ENCODE results near the gene WFDC12.

Gene WFDC12

GRCh38 chr20:45091366-45091765 lies 32.9 kb downstream of the WFDC12 start:
- DNase-seq (ENCODE audit: low read depth in 2 of 2): no peak

GRCh38 chr20:45090481-45090880 lies 33.8 kb downstream of the WFDC12 start:
- no peak for DNase-seq (ENCODE audit: low read depth in 2 of 2)

GRCh38 chr20:45088247-45088646 lies 36.0 kb downstream of the WFDC12 start:
- DNase-seq (ENCODE audit: low read depth in 2 of 2): no peak

DNA sequence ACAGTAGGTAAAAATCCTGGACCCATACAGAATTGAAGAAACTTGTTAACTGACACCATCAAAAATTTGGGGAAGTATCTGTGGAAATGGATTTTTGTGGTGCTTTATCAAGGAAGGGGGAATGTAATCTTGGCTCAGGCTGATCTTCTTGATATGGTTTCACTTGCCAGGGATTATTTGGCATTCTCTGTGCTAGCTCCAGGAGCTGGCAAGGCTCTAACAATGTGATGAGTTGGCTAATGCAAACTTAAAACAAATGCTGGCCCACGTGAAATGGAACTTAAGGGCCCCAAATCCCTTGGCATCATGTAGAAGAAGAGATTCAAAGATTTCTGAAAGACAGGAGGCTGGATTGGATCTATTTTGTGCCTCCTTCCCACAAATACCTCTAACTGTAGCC lies 36.5 kb downstream of the WFDC12 start:
- no peak for DNase-seq (ENCODE audit: low read depth in 2 of 2)

GRCh38 chr20:45087097-45087790 lies 37.0 kb downstream of the WFDC12 start:
- no peak for DNase-seq (ENCODE audit: low read depth in 2 of 2)

- no peak for DNase-seq (ENCODE audit: low read depth in 2 of 2)
Observed at GRCh38 chr20:45085867-45086266, 38.4 kb downstream of the WFDC12 start.

GRCh38 chr20:45085289-45085688 lies 39.0 kb downstream of the WFDC12 start:
- DNase-seq (ENCODE audit: low read depth in 2 of 2): no peak

- no peak for DNase-seq (ENCODE audit: low read depth in 2 of 2)
Observed at GRCh38 chr20:45083127-45083526, 41.1 kb downstream of the WFDC12 start.

DNA sequence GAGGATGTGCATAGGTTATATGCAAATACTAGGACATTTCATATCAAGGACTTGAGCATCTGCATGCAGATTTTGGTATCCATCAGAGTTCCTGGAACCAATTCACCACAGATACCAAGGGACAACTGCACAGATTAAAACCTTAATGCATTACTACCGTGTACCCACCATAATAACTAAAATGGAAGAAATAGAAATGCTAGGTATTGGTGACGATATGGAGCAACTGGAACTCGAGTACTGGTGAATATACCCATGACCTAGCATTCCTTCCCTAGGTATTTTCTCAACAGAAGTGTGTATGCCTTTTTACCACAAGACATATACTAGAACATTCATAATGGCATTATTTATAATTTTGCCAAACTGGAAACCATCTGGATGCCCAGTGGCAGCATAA lies 41.8 kb downstream of the WFDC12 start:
- DNase-seq (ENCODE audit: low read depth in 2 of 2): no peak

DNA sequence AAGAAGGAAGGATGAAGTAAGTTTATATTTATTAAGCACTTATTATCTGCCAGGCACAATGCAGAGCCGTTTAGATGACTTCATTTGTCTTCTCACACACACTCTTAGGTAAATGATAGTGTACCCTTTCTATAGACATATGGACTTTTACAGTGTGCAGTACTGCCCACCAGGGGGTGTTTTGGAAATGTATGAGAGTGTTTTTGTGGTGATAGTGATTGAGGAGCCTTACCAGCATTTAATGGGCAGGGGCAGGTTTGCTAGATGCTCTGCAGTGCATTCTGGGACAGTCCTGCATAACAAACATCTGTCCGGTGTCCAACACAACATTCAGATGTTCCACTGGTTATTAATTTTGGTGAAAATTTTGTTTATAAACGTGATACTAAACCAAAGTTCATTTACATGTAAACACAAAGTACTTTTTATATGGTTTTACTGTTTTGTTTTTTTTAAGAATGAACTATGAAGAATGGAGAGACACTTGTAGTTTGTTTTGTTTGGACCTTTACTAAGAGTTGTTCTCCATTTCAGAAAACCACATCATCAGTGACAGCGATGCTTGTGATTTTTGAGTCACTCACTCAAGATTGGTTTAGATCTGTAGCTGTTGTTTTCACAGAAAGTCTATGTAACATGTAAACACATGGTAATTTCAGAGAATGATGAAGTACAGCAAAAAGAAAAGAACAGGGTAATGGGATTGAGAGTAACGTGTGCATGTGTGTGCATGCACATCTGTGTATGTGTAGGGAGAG lies 43.2 kb downstream of the WFDC12 start:
- DNase-seq (ENCODE audit: low read depth in 2 of 2): no peak

DNA sequence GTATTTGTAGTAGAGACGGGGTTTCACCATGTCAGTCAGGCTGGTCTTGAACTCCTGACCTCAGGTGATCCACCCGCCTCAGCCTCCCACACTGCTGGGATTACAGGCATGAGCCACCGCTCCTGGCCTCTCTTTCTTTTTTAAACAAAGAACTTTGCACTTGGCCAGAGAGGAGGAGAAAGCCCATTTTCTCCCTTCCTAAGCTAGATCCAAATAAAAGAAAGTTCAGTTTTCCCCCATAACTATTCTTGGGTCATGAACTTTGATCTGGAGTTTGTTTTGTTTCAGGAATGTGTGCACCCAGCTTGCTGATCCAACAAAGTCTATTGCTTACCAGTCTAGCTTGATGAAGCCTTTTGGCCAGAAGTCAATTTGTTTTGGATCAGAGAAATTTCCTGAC lies 46.7 kb downstream of the WFDC12 start:
- no peak for DNase-seq (ENCODE audit: low read depth in 2 of 2)

All from stimulated activated CD8-positive, alpha-beta memory T cell treated with anti-CD3 and anti-CD28 coated beads, Interleukin-2, amount 100 ng/mL, for 1 hour (primary cell).